H9 (cell line): Measurements from ENCODE around the gene TMEM181. TPM values are rescaled to one million over a fixed set of nuclear protein-coding genes. Genes with fewer than 3 reads are reported as not detected.
A peak's percentile ranks its signal among the peaks of the same experiment; 100 is the strongest.

ENCODE experiments used
- DNase-seq: peaks from one replicate; pipeline ENCODE4 v3.0.0-alpha.2; 2017
- H2AFZ ChIP-seq: one replicate; pipeline ENCODE4 v1.6.1; 2013; ENCODE audit warnings: mild to moderate bottlenecking, low read length, control low read depth, moderate library complexity
- H2AK5ac ChIP-seq: 2 replicates; pipeline ENCODE4 v1.6.1; 2013; ENCODE audit warnings: low read length, control low read depth, mixed read lengths; ENCODE audit not compliant: insufficient read length
- H2BK120ac ChIP-seq: one replicate; pipeline ENCODE4 v1.6.1; 2013; ENCODE audit warnings: low read depth, mild to moderate bottlenecking, low read length, control low read depth, inconsistent platforms; ENCODE audit not compliant: poor library complexity, severe bottlenecking
- H2BK12ac ChIP-seq: 2 replicates; pipeline ENCODE4 v1.6.1; 2013; ENCODE audit warnings: low read length, control low read depth, mixed read lengths, low read depth; ENCODE audit not compliant: insufficient read length
- H2BK15ac ChIP-seq: 2 replicates; pipeline ENCODE4 v1.6.1; 2013; ENCODE audit warnings: low read depth, low read length, control low read depth
- H2BK20ac ChIP-seq: one replicate; pipeline ENCODE4 v1.6.1; 2013; ENCODE audit warnings: low read depth, mild to moderate bottlenecking, low read length, control low read depth, inconsistent platforms; ENCODE audit not compliant: poor library complexity, severe bottlenecking
- H2BK5ac ChIP-seq: 2 replicates; pipeline ENCODE4 v1.6.1; 2013; ENCODE audit warnings: low read length, control low read depth, mixed read lengths; ENCODE audit not compliant: insufficient read length
- H3K14ac ChIP-seq: 2 replicates; pipeline ENCODE4 v1.6.1; 2013; ENCODE audit warnings: low read length, control low read depth; ENCODE audit not compliant: insufficient read depth
- H3K18ac ChIP-seq: 2 replicates; pipeline ENCODE4 v1.6.1; 2013; ENCODE audit warnings: low read depth, mild to moderate bottlenecking, mixed read lengths, low read length, control low read depth; ENCODE audit not compliant: insufficient read length
- H3K23ac ChIP-seq: 2 replicates; pipeline ENCODE4 v1.6.1; 2013; ENCODE audit warnings: low read length, control low read depth, mixed read lengths, low read depth; ENCODE audit not compliant: insufficient read length
- H3K23me2 ChIP-seq: 2 replicates; pipeline ENCODE4 v1.6.1; 2013; ENCODE audit warnings: low read depth, mild to moderate bottlenecking, mixed read lengths, low read length, control low read depth; ENCODE audit not compliant: insufficient read length, poor library complexity, severe bottlenecking
- H3K27ac ChIP-seq: 2 replicates; pipeline ENCODE4 v1.5.1; 2013; ENCODE audit warnings: low read length, control low read depth, mixed read lengths, low read depth; ENCODE audit not compliant: insufficient read length
- H3K27me3 ChIP-seq: 2 replicates; pipeline ENCODE4 v1.6.1; 2013; ENCODE audit warnings: low read length, control low read depth, inconsistent platforms; ENCODE audit not compliant: insufficient read depth
- H3K4ac ChIP-seq: 2 replicates; pipeline ENCODE4 v1.6.1; 2013; ENCODE audit warnings: low read depth, mild to moderate bottlenecking, control low read depth, inconsistent platforms, low read length, moderate library complexity
- H3K4me1 ChIP-seq: 2 replicates; pipeline ENCODE4 v1.6.1; 2013; ENCODE audit warnings: low read length, control low read depth, inconsistent platforms; ENCODE audit not compliant: insufficient read depth
- H3K4me2 ChIP-seq: 2 replicates; pipeline ENCODE4 v1.6.1; 2013; ENCODE audit warnings: low read length, control low read depth, mixed read lengths; ENCODE audit not compliant: insufficient read length, insufficient read depth
- H3K56ac ChIP-seq: 2 replicates; pipeline ENCODE4 v1.6.1; 2013; ENCODE audit warnings: low read depth, mild to moderate bottlenecking, mixed read lengths, low read length, control low read depth; ENCODE audit not compliant: insufficient read length
- H3K79me1 ChIP-seq: 2 replicates; pipeline ENCODE4 v1.6.1; 2013; ENCODE audit warnings: low read depth, mild to moderate bottlenecking, moderate library complexity, low read length, control low read depth, inconsistent platforms; ENCODE audit not compliant: insufficient read depth, poor library complexity, severe bottlenecking
- H3K79me2 ChIP-seq: 2 replicates; pipeline ENCODE4 v1.6.1; 2013; ENCODE audit warnings: low read length, control low read depth, inconsistent platforms; ENCODE audit not compliant: insufficient read depth
- H3K9ac ChIP-seq: 2 replicates; pipeline ENCODE4 v1.6.1; 2013; ENCODE audit warnings: low read length, control low read depth, mixed read lengths; ENCODE audit not compliant: insufficient read length; ENCODE audit errors: extremely low read depth
- H3K9me3 ChIP-seq: one replicate; pipeline ENCODE4 v1.6.1; 2013; ENCODE audit warnings: low read depth, low read length, inconsistent platforms; ENCODE audit not compliant: control insufficient read depth
- H3T11ph ChIP-seq: one replicate; pipeline ENCODE4 v1.6.1; 2013; ENCODE audit warnings: mild to moderate bottlenecking, low read length, control low read depth, inconsistent platforms
- H4K20me1 ChIP-seq: one replicate; pipeline ENCODE4 v1.6.1; 2013; ENCODE audit not compliant: control insufficient read depth, insufficient read length, insufficient read depth
- H4K5ac ChIP-seq: 2 replicates; pipeline ENCODE4 v1.6.1; 2013; ENCODE audit warnings: low read depth, mild to moderate bottlenecking, mixed read lengths, low read length, control low read depth; ENCODE audit not compliant: insufficient read length
- H4K8ac ChIP-seq: replicated peaks from 2 replicates; pipeline ENCODE4 v1.6.1; 2013; ENCODE audit warnings: low read length, control low read depth, mixed read lengths, low read depth; ENCODE audit not compliant: insufficient read length
- H4K91ac ChIP-seq: 2 replicates; pipeline ENCODE4 v1.6.1; 2013; ENCODE audit warnings: low read depth, mild to moderate bottlenecking, moderate library complexity, mixed read lengths, low read length, control low read depth; ENCODE audit not compliant: insufficient read length
- H3K27ac Mint-ChIP-seq, 3 experiments: 2 replicates in 2 of 3; 3 replicates in 1 of 3; pipeline ENCODE4 v1.8.0; 2020 to 2021; ENCODE audit warnings: mixed read lengths in 3 of 3, mild to moderate bottlenecking in 1 of 3, moderate library complexity in 1 of 3
- H3K27me3 Mint-ChIP-seq: 2 replicates; pipeline ENCODE4 v1.8.0; 2021; ENCODE audit warnings: low read depth, mild to moderate bottlenecking, moderate library complexity, mixed read lengths
- H3K36me3 Mint-ChIP-seq, 3 experiments: 2 replicates in 2 of 3; 3 replicates in 1 of 3; pipeline ENCODE4 v1.8.0; 2020 to 2021; ENCODE audit warnings: low read depth in 3 of 3, mixed read lengths in 3 of 3; ENCODE audit not compliant: insufficient read depth in 1 of 3
- H3K4me1 Mint-ChIP-seq, 2 experiments: 2 replicates each; pipeline ENCODE4 v1.8.0; 2020; ENCODE audit warnings: mixed read lengths in 2 of 2
- H3K4me3 Mint-ChIP-seq, 2 experiments: 2 replicates in 1 of 2; 3 replicates in 1 of 2; pipeline ENCODE4 v1.8.0; 2020 to 2021; ENCODE audit warnings: mild to moderate bottlenecking in 2 of 2, mixed read lengths in 2 of 2, moderate library complexity in 1 of 2
- H3K9me3 Mint-ChIP-seq, 2 experiments: 2 replicates in 1 of 2; 3 replicates in 1 of 2; pipeline ENCODE4 v1.8.0; 2020; ENCODE audit warnings: mild to moderate bottlenecking in 2 of 2, mixed read lengths in 2 of 2, moderate library complexity in 1 of 2
- WGBS: extraction: QIAGEN DNeasy Blood & Tissue Kit; methylation state at CpG from one replicate; pipeline ENCODE4 v1.1.7; 2013; ENCODE audit warnings: missing lambda C conversion rate, low lambda C conversion rate, mixed read lengths; ENCODE audit not compliant: insufficient read length; ENCODE audit errors: extremely low coverage; 5-methylcytosine and 5-hydroxymethylcytosine counted together
- total RNA-seq: library from RNA; stranded (reverse); gene quantifications from 2 replicates; pipeline ENCODE4 v1.2.1, GENCODE V29; 2021
- TF ChIP-seq, protein P1 (sequence below): fragments of 200-600 bp; sonication (generic); conservative IDR thresholded peaks from 3 replicates; pipeline ENCODE4 v1.8.0; 2021; ENCODE audit warnings: antibody characterized with exemption, mild to moderate bottlenecking

Gene TMEM181
- total RNA-seq, 1 experiment from 2014 or later, result 24.4 TPM

DNA sequence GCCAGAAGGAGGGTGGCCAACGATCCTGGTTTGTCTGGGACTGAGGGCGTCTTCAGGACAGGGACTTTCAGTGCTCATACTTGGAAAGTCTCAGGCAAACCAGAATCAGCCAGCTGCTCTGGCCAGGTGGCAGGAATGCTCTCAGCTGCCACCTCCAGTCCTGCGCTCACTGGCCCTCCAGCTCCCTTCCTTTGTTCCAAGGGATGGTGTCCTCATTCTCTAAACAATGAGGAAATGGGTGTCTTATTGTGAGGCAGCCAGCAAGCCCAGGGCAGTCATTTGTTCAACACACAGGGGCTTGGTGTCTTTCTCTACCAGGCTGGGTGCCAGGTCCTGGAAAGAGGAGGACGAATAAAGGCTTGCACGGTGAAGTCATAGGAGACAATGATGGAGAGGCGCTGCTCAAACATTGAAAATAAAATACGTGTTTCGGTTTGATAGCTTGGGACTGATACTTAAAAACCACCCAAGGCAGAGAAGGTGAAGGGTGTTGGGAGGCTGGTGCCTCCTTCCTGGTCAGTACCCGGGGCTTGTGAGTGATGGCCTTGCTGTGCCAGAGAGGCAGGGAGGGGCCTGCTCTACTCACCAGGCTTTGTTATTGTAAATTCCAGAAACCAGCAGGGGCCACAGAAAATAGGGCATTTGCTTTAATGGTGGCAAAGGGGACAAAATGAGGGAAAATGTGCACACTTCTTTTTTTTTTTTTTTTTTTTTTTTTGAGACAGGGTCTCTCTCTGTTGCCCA, 11.3 kb upstream of the TMEM181 start:
- no CpG with 5 or more reads among the region's 9 CpGs for WGBS
- no peak overlapping the region for H2BK15ac ChIP-seq
- H3K27me3 ChIP-seq, result no peaks in the 10 kb centered on the region
- H3K23me2 ChIP-seq, result no peaks in the 10 kb centered on the region
- no peaks in the 10 kb centered on the region for H3K79me1 ChIP-seq
- no peaks in the 10 kb centered on the region for H4K20me1 ChIP-seq
- H3K14ac ChIP-seq, result peak overlapping the region; percentile 82; the same call in 1 of the 2 replicates
- DNase-seq, result peak; percentile 47
- Mint-ChIP-seq H3K27me3 (no peaks in the 10 kb centered on the region), H3K4me1 (peaks cover 13 to 16% of the 10 kb centered on the region in 2 experiments), H3K27ac (peak overlapping the region; percentile 54 to 66 (median 62); a peak in 5 of 7 replicates), H3K9me3 (no peaks in the 10 kb centered on the region), H3K36me3 (peaks cover 0 to 2% (median 0%) of the 10 kb centered on the region in 3 experiments; a peak in 2 of 7 replicates), H3K4me3 (no peak overlapping the region)
- no peak overlapping the region for H4K8ac ChIP-seq
- H3K23ac ChIP-seq, result no peak overlapping the region
- no peak overlapping the region for H3K4me2 ChIP-seq
- TF ChIP-seq, protein P1, sequence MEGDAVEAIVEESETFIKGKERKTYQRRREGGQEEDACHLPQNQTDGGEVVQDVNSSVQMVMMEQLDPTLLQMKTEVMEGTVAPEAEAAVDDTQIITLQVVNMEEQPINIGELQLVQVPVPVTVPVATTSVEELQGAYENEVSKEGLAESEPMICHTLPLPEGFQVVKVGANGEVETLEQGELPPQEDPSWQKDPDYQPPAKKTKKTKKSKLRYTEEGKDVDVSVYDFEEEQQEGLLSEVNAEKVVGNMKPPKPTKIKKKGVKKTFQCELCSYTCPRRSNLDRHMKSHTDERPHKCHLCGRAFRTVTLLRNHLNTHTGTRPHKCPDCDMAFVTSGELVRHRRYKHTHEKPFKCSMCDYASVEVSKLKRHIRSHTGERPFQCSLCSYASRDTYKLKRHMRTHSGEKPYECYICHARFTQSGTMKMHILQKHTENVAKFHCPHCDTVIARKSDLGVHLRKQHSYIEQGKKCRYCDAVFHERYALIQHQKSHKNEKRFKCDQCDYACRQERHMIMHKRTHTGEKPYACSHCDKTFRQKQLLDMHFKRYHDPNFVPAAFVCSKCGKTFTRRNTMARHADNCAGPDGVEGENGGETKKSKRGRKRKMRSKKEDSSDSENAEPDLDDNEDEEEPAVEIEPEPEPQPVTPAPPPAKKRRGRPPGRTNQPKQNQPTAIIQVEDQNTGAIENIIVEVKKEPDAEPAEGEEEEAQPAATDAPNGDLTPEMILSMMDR, result no peak
- no peak overlapping the region for H2BK12ac ChIP-seq
- peak overlapping the region; percentile 62 for H2AK5ac ChIP-seq
- H3T11ph ChIP-seq, result no peak overlapping the region
- peaks cover 2% of the 10 kb centered on the region; the same call in 1 of the 2 replicates for H3K4me1 ChIP-seq
- no peak overlapping the region for H3K4ac ChIP-seq
- no peaks in the 10 kb centered on the region for H3K9me3 ChIP-seq
- no peak overlapping the region for H2BK20ac ChIP-seq
- no peak overlapping the region for H3K18ac ChIP-seq
- H3K79me2 ChIP-seq, result no peaks in the 10 kb centered on the region; the same call in 1 of the 2 replicates
- H2BK120ac ChIP-seq, result no peak overlapping the region
- H3K9ac ChIP-seq, result no peak overlapping the region
- H2AFZ ChIP-seq, result no peak overlapping the region
- no peak overlapping the region for H3K56ac ChIP-seq
- no peak overlapping the region for H2BK5ac ChIP-seq
- no peak overlapping the region for H3K27ac ChIP-seq
- H4K91ac ChIP-seq, result peak overlapping the region; percentile 90
- H4K5ac ChIP-seq, result peak overlapping the region; percentile 16
